Inferior parietal cortex (tissue), 1 donor: ENCODE results near the gene DUSP21.
A peak's percentile ranks its signal among the peaks of the same experiment; 100 is the strongest.
"Not testable (repeated sequence)": the region's sequence is repeated elsewhere in the genome, so short reads cannot be mapped to it uniquely, and the experiment has no call there.

Experiments
- DNase-seq: peaks from one replicate; pipeline ENCODE4 v3.0.0-alpha.2; 2016; ENCODE audit errors: extremely low spot score

DUSP21 gene

DNA sequence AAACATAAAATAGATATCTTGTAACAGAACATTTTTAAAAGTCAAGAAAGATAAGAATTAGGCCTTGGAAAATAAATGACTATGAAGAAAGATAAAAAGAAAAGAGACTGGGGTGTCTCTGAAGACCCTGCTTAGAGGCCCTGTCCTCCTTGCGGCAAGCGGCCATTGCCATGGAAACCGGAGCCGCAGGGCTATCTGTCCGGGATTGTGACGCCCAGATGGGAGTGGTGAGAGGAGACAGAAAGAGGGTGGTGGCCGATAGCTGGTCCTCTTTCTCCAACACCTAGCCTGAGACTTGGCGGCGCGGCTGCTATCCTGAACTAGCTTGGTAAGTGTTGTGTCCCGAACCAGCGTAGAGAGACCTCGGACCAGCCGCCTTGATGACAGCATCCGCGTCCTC is at the start of gene DUSP21:
Gene DUSP21 (plus strand): TSS at position 269 of the 400 bp plus-strand sequence. CDS start 112 bp downstream, at position 381.
- DNase-seq: no peak

DNA sequence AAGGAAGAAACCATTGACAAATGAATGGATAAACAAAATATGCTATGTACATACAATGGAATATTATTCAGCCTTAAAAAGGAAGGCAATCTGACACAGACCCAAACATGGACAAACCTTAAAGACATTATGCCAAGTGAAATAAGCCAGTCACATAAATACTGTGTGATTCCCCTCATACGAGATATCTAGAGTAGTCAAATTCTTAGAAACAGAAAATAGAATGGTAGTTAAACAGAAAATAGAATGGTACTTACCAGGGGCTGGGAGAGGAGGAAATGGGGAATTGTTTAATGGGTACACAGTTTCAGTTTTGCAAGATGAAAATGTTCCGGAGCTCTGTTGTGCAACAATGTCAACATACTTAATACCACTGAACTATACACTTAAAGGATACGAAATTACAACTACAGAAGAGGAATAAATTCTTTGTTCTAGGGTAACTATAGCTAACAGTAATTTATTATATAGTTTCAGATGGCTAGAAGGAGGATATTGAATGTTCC is 47.8 kb upstream of the DUSP21 start:
- DNase-seq: no peak

- no peak for DNase-seq
Observed at GRCh38 chrX:44802613-44803012, 41.2 kb upstream of the DUSP21 start.

DNA sequence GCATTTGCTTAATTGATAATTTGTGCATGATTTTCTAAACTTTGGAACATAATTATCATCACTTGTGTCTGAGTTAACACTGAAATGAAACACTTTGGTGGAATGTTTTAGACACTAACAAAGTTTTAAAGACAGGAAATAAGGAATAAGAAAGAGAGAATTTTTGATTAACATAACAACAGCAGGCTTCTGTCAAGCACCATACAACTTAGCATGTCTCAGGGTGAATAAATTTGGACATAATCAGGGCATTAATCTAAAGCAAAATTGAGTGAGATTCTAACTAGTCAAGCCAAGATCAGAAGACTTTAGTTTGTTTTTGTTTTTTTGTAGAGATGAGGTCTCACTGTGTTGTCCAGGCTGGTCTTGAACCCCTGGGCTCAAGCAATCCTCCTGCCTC is 28.1 kb upstream of the DUSP21 start:
- no peak for DNase-seq

GRCh38 chrX:44816367-44816766 is 27.5 kb upstream of the DUSP21 start:
- no peak for DNase-seq

DNA sequence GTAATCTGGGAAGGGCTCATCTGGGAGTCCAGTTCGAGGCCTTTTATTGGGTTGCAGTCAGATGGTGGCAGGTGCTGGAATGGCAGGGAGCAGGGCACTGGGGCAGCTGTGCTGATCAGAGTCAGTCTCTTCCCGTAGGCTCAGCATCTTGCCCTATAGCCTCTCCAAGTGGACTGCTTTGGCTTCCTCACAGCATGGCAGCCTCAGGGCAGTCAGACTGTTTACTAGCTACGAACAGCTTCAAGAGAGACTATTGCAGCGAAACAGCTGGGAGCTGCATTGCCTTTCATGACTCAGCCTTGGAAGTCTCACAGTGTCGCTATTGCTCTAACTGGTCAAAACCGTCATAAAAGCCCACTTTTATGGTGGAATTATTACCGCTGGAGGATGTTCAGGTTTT is 26.8 kb upstream of the DUSP21 start:
- DNase-seq: no peak

DNA sequence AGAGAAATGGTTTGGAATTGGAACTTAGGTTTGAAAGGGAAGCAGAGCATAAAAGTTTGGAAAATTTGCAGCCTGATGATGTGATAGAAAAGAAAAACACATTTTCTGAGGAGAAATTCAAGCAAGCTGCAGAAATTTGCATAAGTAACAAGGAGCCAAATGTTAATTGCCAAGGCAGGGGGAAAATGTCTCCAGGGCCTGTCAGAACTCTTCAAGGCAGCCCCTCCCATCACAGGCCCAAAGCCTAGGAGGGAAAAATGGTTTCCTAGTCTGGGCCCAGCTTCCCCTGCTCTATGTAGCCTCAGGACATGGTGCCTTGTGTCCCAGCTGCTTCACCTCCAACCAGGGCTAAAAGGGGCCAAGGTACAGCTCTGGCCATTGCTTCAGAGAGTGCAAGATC is 21.2 kb upstream of the DUSP21 start:
- DNase-seq: no peak

GRCh38 chrX:44823193-44823592 is 20.6 kb upstream of the DUSP21 start:
- not testable (repeated sequence) for DNase-seq

GRCh38 chrX:44828008-44828605 is 15.7 kb upstream of the DUSP21 start:
- DNase-seq: no peak

GRCh38 chrX:44829832-44830231 is 14.0 kb upstream of the DUSP21 start:
- DNase-seq: no peak

DNA sequence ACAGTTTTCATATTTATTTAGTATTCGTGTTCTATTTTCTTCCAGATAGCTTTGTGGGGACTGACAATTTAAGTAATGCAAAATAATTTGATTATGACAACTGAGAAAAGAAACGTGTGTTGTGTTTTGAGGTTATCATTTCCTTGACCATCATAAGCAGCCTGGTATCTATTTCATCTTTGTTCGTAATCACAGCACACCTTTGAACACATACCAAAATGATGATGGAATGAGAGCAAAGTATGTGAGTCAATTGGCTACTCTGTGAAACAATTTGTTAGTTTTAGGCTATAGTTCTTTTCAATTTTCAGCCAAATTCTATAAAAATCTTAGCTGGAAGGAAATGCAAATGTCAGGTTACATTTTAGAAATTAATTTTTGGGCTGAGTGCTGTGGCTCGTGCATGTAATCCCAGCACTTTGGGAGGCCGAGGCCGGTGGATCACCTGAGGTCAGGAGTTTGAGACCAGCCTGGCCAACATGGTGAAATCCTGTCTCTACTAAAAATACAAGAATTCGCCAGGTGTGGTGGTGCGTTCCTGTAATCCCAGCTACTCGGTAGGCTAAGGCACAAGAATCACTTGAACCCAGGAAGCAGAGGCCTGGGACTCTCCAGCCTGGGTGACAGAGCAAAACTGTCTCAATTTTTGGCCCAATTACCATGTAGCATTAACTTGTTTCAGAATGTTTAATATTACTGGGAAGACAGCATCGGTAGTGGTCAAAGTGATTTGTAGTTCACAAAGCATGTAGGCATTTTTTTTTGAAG is 1.1 kb upstream of the DUSP21 start:
- no peak for DNase-seq

DNA sequence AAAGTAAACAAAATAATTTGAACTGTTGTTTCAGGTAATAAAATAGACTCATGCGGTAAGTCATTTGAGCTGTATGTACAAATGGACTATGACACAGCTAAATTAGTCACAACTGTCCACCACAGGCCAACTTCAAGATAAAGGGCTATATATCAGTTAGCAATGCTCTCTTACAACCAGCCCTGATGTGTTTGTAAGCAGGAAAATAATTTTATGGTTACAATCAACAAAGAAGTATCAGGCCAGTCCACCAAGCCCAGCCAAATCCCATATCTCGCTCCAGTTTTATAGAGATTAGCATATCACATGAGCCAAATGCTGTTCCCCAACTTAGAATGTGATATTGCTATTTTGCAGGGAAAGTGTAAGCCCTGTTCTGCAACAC is 511 bp upstream of the DUSP21 start:
- no peak for DNase-seq

GRCh38 chrX:44844204-44844603 is 383 bp downstream of the DUSP21 start:
- no peak for DNase-seq

DNA sequence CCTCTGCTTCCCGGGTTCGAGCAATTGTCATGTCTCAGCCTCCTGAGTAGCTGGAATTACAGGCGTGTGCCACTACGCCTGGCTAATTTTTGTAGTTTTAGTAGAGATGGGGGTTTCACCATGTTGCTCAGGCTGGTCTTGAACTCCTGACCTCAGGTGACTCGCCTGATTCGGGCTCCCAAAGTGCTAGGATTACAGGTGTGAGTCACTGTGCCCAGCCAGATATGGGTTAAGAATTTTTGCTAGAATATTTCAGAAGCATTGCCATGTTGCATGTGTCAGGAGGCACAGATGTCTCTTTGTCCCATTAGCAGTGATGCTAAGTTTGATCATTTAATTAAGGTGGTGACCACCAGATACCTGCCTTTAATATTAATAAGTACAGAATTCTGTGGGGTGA is 7.1 kb downstream of the DUSP21 start:
- DNase-seq: not testable (repeated sequence)

- no peak for DNase-seq
Observed at GRCh38 chrX:44871114-44871645, 27.4 kb downstream of the DUSP21 start.

GRCh38 chrX:44871931-44872820 is 28.4 kb downstream of the DUSP21 start:
- DNase-seq: no peak

GRCh38 chrX:44872821-44873414 is 29.1 kb downstream of the DUSP21 start, which contains the start of gene KDM6A:
Gene KDM6A (plus strand): TSS chrX:44873188. CDS start chrX:44873552, 364 bp downstream.
- DNase-seq: peak; percentile 89

DNA sequence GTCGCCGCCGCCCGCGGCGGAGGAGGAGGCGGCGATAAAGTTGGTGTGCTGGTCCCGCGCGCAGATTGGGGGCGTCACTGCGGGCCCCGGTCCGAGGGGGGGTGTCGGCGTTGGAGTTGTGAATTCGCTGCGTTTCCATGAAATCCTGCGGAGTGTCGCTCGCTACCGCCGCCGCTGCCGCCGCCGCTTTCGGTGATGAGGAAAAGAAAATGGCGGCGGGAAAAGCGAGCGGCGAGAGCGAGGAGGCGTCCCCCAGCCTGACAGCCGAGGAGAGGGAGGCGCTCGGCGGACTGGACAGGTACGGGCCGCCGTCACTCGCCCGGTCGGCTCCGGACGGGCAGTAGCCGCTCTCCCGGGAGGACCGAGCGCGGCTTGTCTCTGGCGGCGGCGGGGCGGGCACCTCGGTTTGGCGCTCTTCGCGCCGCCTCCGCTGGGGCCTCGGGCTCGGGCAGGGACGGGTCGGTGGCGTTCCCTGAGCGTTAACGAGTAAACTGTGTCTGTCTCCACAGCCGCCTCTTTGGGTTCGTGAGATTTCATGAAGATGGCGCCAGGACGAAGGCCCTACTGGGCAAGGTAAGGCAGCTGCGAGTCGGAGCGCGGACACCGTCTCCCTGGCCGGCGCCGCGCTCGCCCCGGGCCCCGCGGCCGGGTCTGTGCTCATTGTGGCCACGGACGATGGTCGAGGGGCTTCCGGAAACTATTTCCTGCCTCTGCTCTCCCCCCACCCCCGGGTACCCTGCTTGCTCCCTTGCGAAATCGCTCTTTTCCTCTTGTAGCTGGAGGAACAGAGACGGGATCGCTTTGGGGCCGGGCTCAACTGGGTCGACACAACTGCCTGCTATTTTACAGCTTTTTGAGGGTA is 29.8 kb downstream of the DUSP21 start:
- DNase-seq: no peak

- DNase-seq: no peak
Observed at GRCh38 chrX:44874420-44875184, 30.8 kb downstream of the DUSP21 start.

DNA sequence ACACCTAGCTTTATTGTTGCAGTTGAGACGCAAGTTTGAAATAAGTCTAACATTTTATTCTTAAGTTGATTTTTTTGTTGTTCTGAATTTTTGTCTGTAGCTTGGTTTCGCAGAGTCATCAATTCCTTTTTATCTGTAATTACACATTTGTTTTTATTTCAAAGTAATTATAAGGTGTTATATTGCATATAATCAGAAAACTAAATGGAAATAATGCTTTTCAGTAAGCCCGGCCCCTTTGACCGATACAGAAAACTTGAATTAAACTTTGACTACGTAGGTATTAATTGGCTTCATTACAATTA is 31.3 kb downstream of the DUSP21 start:
- DNase-seq: no peak
